H1 (cell line): ENCODE results near the gene TLCD2. TPM values are rescaled to one million over a fixed set of nuclear protein-coding genes. Genes with fewer than 3 reads are reported as not detected.

ENCODE experiments used
- CTCF ChIA-PET: fragments of 300-600 bp; sonication (Branson Sonifier 250); formaldehyde crosslinking; loops from one replicate; lab custom pipeline; 2021; ENCODE audit not compliant: partially characterized antibody; lab: Charles Lee
- POLR2A ChIA-PET: fragments of 300-600 bp; sonication (Branson Sonifier 250); formaldehyde crosslinking; loops from one replicate; lab custom pipeline; 2021; ENCODE audit warnings: inconsistent platforms; ENCODE audit not compliant: partially characterized antibody; lab: Charles Lee
- DNase-seq, 2 experiments: peaks; one replicate each; pipeline versions ENCODE4 v3.0.0 to v3.0.0-alpha.2; 2010 to 2022; ENCODE audit warnings: low spot score in 2 of 2, low read depth in 1 of 2, mixed read lengths in 1 of 2
- FAIRE-seq: peaks from 2 replicates; lab custom pipeline; 2011; peaks lifted over from hg19 to GRCh38; lab: Jason Lieb, UNC
- H2AFZ ChIP-seq: 2 replicates; pipeline ENCODE4 v1.8.1; 2012; ENCODE audit warnings: low read length, inconsistent platforms
- H2AK5ac ChIP-seq: 2 replicates; pipeline ENCODE4 v1.6.1; 2013; ENCODE audit warnings: low read depth, low read length
- H2BK120ac ChIP-seq: replicated peaks from 2 replicates; pipeline ENCODE3; 2013; ENCODE audit warnings: low read depth, low read length, inconsistent platforms
- H2BK12ac ChIP-seq: 2 replicates; pipeline ENCODE4 v1.6.1; 2013; ENCODE audit warnings: low read depth, low read length
- H2BK15ac ChIP-seq: 2 replicates; pipeline ENCODE4 v1.6.1; 2013; ENCODE audit warnings: low read length
- H2BK20ac ChIP-seq: 2 replicates; pipeline ENCODE4 v1.6.1; 2013; ENCODE audit warnings: low read length
- H2BK5ac ChIP-seq: 2 replicates; pipeline ENCODE4 v1.6.1; 2013; ENCODE audit warnings: low read depth, low read length
- H3K14ac ChIP-seq: 2 replicates; pipeline ENCODE4 v1.6.1; 2013; ENCODE audit warnings: inconsistent platforms; ENCODE audit not compliant: insufficient read length
- H3K18ac ChIP-seq: 2 replicates; pipeline ENCODE4 v1.6.1; 2013; ENCODE audit warnings: low read length; ENCODE audit errors: extremely low read depth
- H3K23ac ChIP-seq: 2 replicates; pipeline ENCODE4 v1.6.1; 2013; ENCODE audit warnings: inconsistent platforms; ENCODE audit not compliant: insufficient read length
- H3K23me2 ChIP-seq: 2 replicates; pipeline ENCODE4 v1.6.1; 2013; ENCODE audit warnings: low read depth, low read length
- H3K27ac ChIP-seq: 2 replicates; pipeline ENCODE4 v1.6.1; 2011; ENCODE audit warnings: low read depth, low read length, inconsistent platforms
- H3K27me3 ChIP-seq, 4 experiments: replicated peaks in 1 of 4; 1 replicate in 1 of 4; 2 replicates in 3 of 4; pipeline versions ENCODE4 v1.6.1 to v1.8.1; 2011 to 2013; ENCODE audit warnings: low read length in 3 of 4, mild to moderate bottlenecking in 3 of 4, inconsistent platforms in 2 of 4, mixed read lengths in 2 of 4, moderate library complexity in 1 of 4; ENCODE audit not compliant: control insufficient read depth in 3 of 4, insufficient read depth in 3 of 4; ENCODE audit errors: extremely low read depth in 1 of 4
- H3K36me3 ChIP-seq, 4 experiments: 2 replicates each; pipeline versions ENCODE4 v1.6.1 to v1.8.1; 2011 to 2013; ENCODE audit warnings: mild to moderate bottlenecking in 4 of 4, low read length in 3 of 4, moderate library complexity in 2 of 4, control low read depth in 1 of 4, inconsistent platforms in 1 of 4; ENCODE audit not compliant: insufficient read depth in 4 of 4, control insufficient read depth in 2 of 4
- H3K4ac ChIP-seq: replicated peaks from 2 replicates; pipeline ENCODE3; 2013; ENCODE audit warnings: low read length, low read depth, mixed read lengths, inconsistent platforms; ENCODE audit not compliant: insufficient read length
- H3K4me1 ChIP-seq, 4 experiments: replicated peaks in 1 of 4; 1 replicate in 1 of 4; 2 replicates in 3 of 4; pipeline versions ENCODE4 v1.6.1 to v1.8.1; 2011 to 2013; ENCODE audit warnings: low read length in 3 of 4, inconsistent platforms in 2 of 4, mixed read lengths in 1 of 4; ENCODE audit not compliant: insufficient read depth in 4 of 4, control insufficient read depth in 3 of 4
- H3K4me2 ChIP-seq, 2 experiments: 2 replicates each; pipeline versions ENCODE4 v1.6.1 to v1.8.1; 2011 to 2013; ENCODE audit warnings: low read depth in 2 of 2, low read length in 2 of 2, control low read depth in 1 of 2, inconsistent platforms in 1 of 2, mild to moderate bottlenecking in 1 of 2; ENCODE audit not compliant: insufficient read depth in 1 of 2
- H3K4me3 ChIP-seq, 4 experiments: fragments of 200-600, 300-600 bp in 1 of 4; sonication (generic), shearing (Covaris generic), sonication (Bioruptor Twin) in 1 of 4; 2 replicates each; pipeline versions ENCODE4 v1.5.1 to v1.8.1; 2011 to 2016; ENCODE audit warnings: low read length in 4 of 4, low read depth in 3 of 4, control low read depth in 2 of 4, inconsistent platforms in 2 of 4, mild to moderate bottlenecking in 2 of 4, mixed read lengths in 1 of 4, moderate library complexity in 1 of 4; ENCODE audit not compliant: insufficient read depth in 2 of 4; ENCODE audit errors: extremely low read depth in 1 of 4
- H3K56ac ChIP-seq: replicated peaks from 2 replicates; pipeline ENCODE3; 2013; ENCODE audit warnings: low read depth, mild to moderate bottlenecking, mixed read lengths, low read length, inconsistent platforms; ENCODE audit not compliant: insufficient read length
- H3K79me1 ChIP-seq: 2 replicates; pipeline ENCODE4 v1.6.1; 2013; ENCODE audit warnings: low read depth, low read length, control low read depth
- H3K79me2 ChIP-seq, 2 experiments: 2 replicates each; pipeline versions ENCODE4 v1.6.1 to v1.8.1; 2012 to 2013; ENCODE audit warnings: low read length in 2 of 2, mild to moderate bottlenecking in 2 of 2, inconsistent platforms in 1 of 2; ENCODE audit not compliant: insufficient read depth in 2 of 2, control insufficient read depth in 1 of 2
- H3K9ac ChIP-seq, 4 experiments: replicated peaks in 1 of 4; 1 replicate in 1 of 4; 2 replicates in 3 of 4; pipeline versions ENCODE4 v1.6.1 to v1.8.1; 2011 to 2013; ENCODE audit warnings: low read depth in 3 of 4, low read length in 3 of 4, control low read depth in 2 of 4, mild to moderate bottlenecking in 2 of 4, moderate library complexity in 2 of 4, inconsistent platforms in 1 of 4; ENCODE audit errors: extremely low read depth in 1 of 4
- H3K9me3 ChIP-seq, 2 experiments: 2 replicates each; pipeline versions ENCODE4 v1.6.1 to v1.8.1; 2012 to 2013; ENCODE audit warnings: mild to moderate bottlenecking in 2 of 2, moderate library complexity in 2 of 2, control low read depth in 1 of 2, inconsistent platforms in 1 of 2, low read depth in 1 of 2, low read length in 1 of 2, mixed read lengths in 1 of 2; ENCODE audit not compliant: insufficient read depth in 2 of 2
- H4K20me1 ChIP-seq, 2 experiments: replicated peaks in 1 of 2; 2 replicates each; pipeline versions ENCODE3 to v1.8.1; 2011 to 2013; ENCODE audit warnings: inconsistent platforms in 2 of 2, low read length in 2 of 2, mild to moderate bottlenecking in 1 of 2; ENCODE audit not compliant: insufficient read depth in 2 of 2, control insufficient read depth in 1 of 2
- H4K5ac ChIP-seq: 2 replicates; pipeline ENCODE4 v1.6.1; 2013; ENCODE audit warnings: low read length, low read depth, mixed read lengths, inconsistent platforms; ENCODE audit not compliant: insufficient read length
- H4K8ac ChIP-seq: 2 replicates; pipeline ENCODE4 v1.8.0; 2013; ENCODE audit warnings: mild to moderate bottlenecking, moderate library complexity, low read length, inconsistent platforms; ENCODE audit not compliant: insufficient read depth; ENCODE audit errors: extremely low read depth
- H4K91ac ChIP-seq: replicated peaks from 2 replicates; pipeline ENCODE3; 2013; ENCODE audit warnings: low read length, mixed read lengths, inconsistent platforms; ENCODE audit not compliant: insufficient read length
- BRCA1 ChIP-seq: IDR thresholded peaks from 2 replicates; pipeline ENCODE4 v1.6.1; 2012; ENCODE audit warnings: low read depth, low read length, improper control_type of control experiment
- CBX8 ChIP-seq: fragments of 300-800, 300-1000 bp; sonication (generic); IDR thresholded peaks from 2 replicates; pipeline ENCODE4 v1.7.1; 2016; ENCODE audit warnings: low read depth, low read length, borderline replicate concordance
- CHD2 ChIP-seq: IDR thresholded peaks from 2 replicates; pipeline ENCODE4 v1.6.1; 2012; ENCODE audit warnings: low read length, improper control_type of control experiment
- CREB1 ChIP-seq: IDR thresholded peaks from 2 replicates; pipeline ENCODE4 v1.6.1; 2012; ENCODE audit warnings: inconsistent platforms
- GTF2F1 ChIP-seq: IDR thresholded peaks from 2 replicates; pipeline ENCODE4 v1.6.1; 2012; ENCODE audit warnings: low read depth, low read length, improper control_type of control experiment, borderline replicate concordance
- HDAC6 ChIP-seq: IDR thresholded peaks from one replicate; pipeline ENCODE4 v1.7.1; 2012; ENCODE audit warnings: low read depth, mild to moderate bottlenecking, inconsistent platforms, low read length, moderate library complexity
- KDM4A ChIP-seq: IDR thresholded peaks from one replicate; pipeline ENCODE4 v1.7.1; 2012; ENCODE audit warnings: low read depth, mild to moderate bottlenecking, moderate library complexity, low read length, inconsistent platforms; ENCODE audit not compliant: severe bottlenecking
- SP1 ChIP-seq: IDR thresholded peaks from 2 replicates; pipeline ENCODE4 v1.6.1; 2011; ENCODE audit warnings: low read depth, low read length
- SP4 ChIP-seq: IDR thresholded peaks from 2 replicates; pipeline ENCODE4 v1.6.1; 2012; ENCODE audit warnings: low read length, inconsistent platforms
- SRF ChIP-seq: IDR thresholded peaks from 2 replicates; pipeline ENCODE4 v1.6.1; 2011; ENCODE audit warnings: mild to moderate bottlenecking, low read depth, low read length, moderate library complexity
- SUZ12 ChIP-seq: fragments of 200-600 bp; sonication (generic); IDR thresholded peaks from 2 replicates; pipeline ENCODE4 v1.6.1; 2012; ENCODE audit warnings: mild to moderate bottlenecking, inconsistent platforms, low read length, moderate library complexity, mixed read lengths
- WGBS, 2 experiments: shearing (Covaris generic) in 1 of 2; methylation state at CpG; one replicate each; pipeline versions ENCODE4 v1.1.6 to v1.1.7; 2013 to 2015; ENCODE audit warnings: low lambda C conversion rate in 2 of 2, mixed read lengths in 2 of 2, inconsistent platforms in 1 of 2, low coverage in 1 of 2, missing lambda C conversion rate in 1 of 2; ENCODE audit not compliant: insufficient replicate concordance in 2 of 2, insufficient coverage in 1 of 2, insufficient read length in 1 of 2; ENCODE audit errors: extremely low coverage in 1 of 2, missing lambda C conversion rate in 1 of 2; 5-methylcytosine and 5-hydroxymethylcytosine counted together
- polyA plus RNA-seq, 7 experiments: library from polyadenylated mRNA; depleted of rRNA in 3 of 7; stranded (reverse) in 5 of 7; unstranded in 2 of 7; fragments of >200 nt in 5 of 7; fragments of 200-250 nt in 2 of 7; gene quantifications; 1 replicate in 5 of 7; 2 replicates in 1 of 7; 4 replicates in 1 of 7; pipeline versions ENCODE4 v1.2.1 to v1.2.3, GENCODE V29; 2011 to 2013; ENCODE audit warnings: missing spikeins in 2 of 7, mixed read lengths in 2 of 7
- total RNA-seq: library from RNA; stranded (reverse); fragmentation: NEBNext Ultra II Directional; extraction: Animal tissue kit (Norgen Biotek cat#: 25700); gene quantifications from 2 replicates; pipeline ENCODE4 v1.2.1, GENCODE V29; 2021
- TF ChIP-seq, protein P1 (sequence below): IDR thresholded peaks from 2 replicates; pipeline ENCODE4 v1.6.1; 2012; ENCODE audit warnings: inconsistent platforms
- TF ChIP-seq, protein P2 (sequence below): IDR thresholded peaks from 2 replicates; pipeline ENCODE4 v1.6.1; 2012; ENCODE audit warnings: low read length, inconsistent platforms

TLCD2 gene
- total and polyA plus RNA-seq, 2 of the 8 experiments (the other 6 are each of a cell fraction or from before 2014, with no cell fraction given): 0.47 to 1.4 TPM

DNA sequence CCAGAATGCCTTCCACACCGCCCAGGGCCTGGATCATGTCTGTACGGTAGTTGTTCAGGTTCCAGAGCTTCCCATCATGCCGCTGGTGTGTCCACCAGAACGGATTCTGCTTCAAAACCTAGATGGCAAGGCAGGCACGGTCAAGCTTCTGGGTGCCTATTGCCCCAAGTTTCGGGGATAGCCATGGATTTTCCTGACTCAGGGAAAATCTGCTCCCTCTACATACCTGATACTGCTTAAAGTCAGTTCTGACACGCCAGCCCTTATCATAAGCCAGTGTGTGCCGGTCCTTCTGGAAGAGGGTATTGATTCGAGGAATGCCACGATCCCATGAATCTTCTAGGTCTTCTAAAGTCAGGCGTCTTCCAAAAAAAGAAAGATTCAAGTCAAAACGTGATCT lies 49.1 kb downstream of the TLCD2 start:
- no peak overlapping the region for H4K91ac ChIP-seq
- no peak overlapping the region for H2BK12ac ChIP-seq
- no peak overlapping the region for H3K18ac ChIP-seq
- no peaks in the 10 kb centered on the region for H3K27me3 ChIP-seq
- H2AFZ ChIP-seq: no peak overlapping the region
- H2BK120ac ChIP-seq: no peak overlapping the region
- H3K4me1 ChIP-seq: no peaks in the 10 kb centered on the region
- peaks cover 8 to 9% of the 10 kb centered on the region in 2 experiments for H4K20me1 ChIP-seq
- H3K4me3 ChIP-seq: no peak overlapping the region
- peaks cover 0 to 2% of the 10 kb centered on the region in 2 experiments; a peak in 1 of 4 replicates for H3K9me3 ChIP-seq
- DNase-seq: no peak
- H3K79me2 ChIP-seq: no peaks in the 10 kb centered on the region
- H3K56ac ChIP-seq: no peak overlapping the region
- FAIRE-seq: no peak
- H3K36me3 ChIP-seq: peaks cover 47 to 81% (median 72%) of the 10 kb centered on the region in 4 experiments
- WGBS, 2 experiments: 92% methylated on average over 12 of the region's 12 CpGs; no CpG with 5 or more reads in 1 of the 2 experiments
- H2BK15ac ChIP-seq: no peak overlapping the region
- no peak overlapping the region for H2BK5ac ChIP-seq
- no peak overlapping the region for H3K23ac ChIP-seq
- H3K9ac ChIP-seq: no peak overlapping the region
- no peak overlapping the region for H4K8ac ChIP-seq
- H2BK20ac ChIP-seq: no peak overlapping the region
- ChIA-PET CTCF (interaction anchor here (0.7 to 5.9 kb wide), 12 partner anchors 7 to 204 kb away, joined by 3 to 60 read pairs (median 4); partner anchors contain the start of gene RILP), POLR2A (interaction anchor here (0.8 to 9.6 kb wide), 9 partner anchors 9 to 23 kb away, joined by 4 to 65 read pairs (median 7); partner anchors contain the start of gene RILP)
- no peaks in the 10 kb centered on the region for H3K23me2 ChIP-seq
- no peak overlapping the region for H4K5ac ChIP-seq
- H2AK5ac ChIP-seq: no peak overlapping the region
- no peak overlapping the region for H3K14ac ChIP-seq
- H3K4me2 ChIP-seq: no peak overlapping the region
- no peak overlapping the region for H3K4ac ChIP-seq
- no peaks in the 10 kb centered on the region for H3K79me1 ChIP-seq
- H3K27ac ChIP-seq: no peak overlapping the region
- TF ChIP-seq CREB1 (no peak), GTF2F1 (no peak), SUZ12 (no peak), SP4 (no peak), CHD2 (no peak), SP1 (no peak), SRF (no peak), BRCA1 (no peak), CBX8 (no peak), HDAC6 (no peak), KDM4A (no peak)
- TF ChIP-seq, protein P1, sequence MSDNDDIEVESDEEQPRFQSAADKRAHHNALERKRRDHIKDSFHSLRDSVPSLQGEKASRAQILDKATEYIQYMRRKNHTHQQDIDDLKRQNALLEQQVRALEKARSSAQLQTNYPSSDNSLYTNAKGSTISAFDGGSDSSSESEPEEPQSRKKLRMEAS: no peak
- TF ChIP-seq, protein P2, sequence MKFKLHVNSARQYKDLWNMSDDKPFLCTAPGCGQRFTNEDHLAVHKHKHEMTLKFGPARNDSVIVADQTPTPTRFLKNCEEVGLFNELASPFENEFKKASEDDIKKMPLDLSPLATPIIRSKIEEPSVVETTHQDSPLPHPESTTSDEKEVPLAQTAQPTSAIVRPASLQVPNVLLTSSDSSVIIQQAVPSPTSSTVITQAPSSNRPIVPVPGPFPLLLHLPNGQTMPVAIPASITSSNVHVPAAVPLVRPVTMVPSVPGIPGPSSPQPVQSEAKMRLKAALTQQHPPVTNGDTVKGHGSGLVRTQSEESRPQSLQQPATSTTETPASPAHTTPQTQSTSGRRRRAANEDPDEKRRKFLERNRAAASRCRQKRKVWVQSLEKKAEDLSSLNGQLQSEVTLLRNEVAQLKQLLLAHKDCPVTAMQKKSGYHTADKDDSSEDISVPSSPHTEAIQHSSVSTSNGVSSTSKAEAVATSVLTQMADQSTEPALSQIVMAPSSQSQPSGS: no peak
